HT-29 (cell line): ENCODE results near the gene WDR1. TPM values are rescaled to one million over a fixed set of nuclear protein-coding genes. Genes with fewer than 3 reads are reported as not detected.

Experiments
- DNase-seq: peaks from one replicate; pipeline ENCODE4 v3.0.0-alpha.2; 2015; ENCODE audit warnings: low spot score
- total RNA-seq: library from RNA; depleted of rRNA; stranded (reverse); fragments of >200 nt; shearing (Covaris generic); gene quantifications from 2 replicates; pipeline ENCODE4 v1.2.3, GENCODE V29; 2014

Gene WDR1
- total RNA-seq, 1 experiment from 2014 or later: 310 TPM

DNA sequence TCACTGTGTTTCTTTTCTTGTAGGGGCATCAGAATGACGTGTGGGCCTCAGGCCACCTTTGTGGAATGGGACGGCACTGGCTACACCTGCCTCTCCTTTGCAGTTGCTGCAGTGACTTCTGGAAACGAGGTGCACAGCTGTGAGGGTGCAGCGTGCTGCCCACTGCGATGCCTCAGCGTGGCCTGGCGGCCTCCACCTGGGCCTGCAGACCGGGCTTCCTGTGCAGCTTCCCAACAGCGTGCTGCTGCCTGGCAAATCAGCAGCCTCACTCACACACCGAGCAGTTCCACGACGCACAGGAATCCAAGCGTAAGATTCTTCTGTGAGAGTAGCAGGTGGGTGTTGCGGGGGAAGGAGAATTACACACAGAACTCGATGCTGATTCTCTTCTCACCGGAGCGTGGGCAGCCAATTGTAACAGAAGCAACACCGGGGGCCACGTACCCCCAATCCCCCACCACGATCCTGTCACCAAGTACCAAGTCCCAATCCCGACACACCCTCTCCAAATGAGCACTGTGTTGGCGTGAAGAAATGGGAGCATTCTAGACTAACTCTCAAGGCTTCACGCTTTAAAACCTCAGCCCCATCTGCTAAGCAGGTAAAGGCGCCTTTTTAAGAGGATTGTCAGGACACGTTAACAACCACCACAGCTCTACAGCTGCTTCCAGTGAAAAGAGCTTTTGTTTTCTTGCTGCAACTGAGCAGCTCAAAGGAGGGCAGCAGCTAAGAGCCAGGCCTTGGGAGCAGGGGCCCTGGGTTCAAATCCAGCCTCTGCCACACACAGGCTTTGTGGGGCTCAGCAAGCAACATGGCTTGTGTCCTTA lies 16.9 kb downstream of the WDR1 start:
- DNase-seq: no peak

- no peak for DNase-seq
Measured at GRCh38 chr4:10098780-10099160, 17.8 kb downstream of the WDR1 start.

- DNase-seq: no peak
Measured at GRCh38 chr4:10097906-10098779, 18.5 kb downstream of the WDR1 start.

GRCh38 chr4:10096978-10097335 lies 19.6 kb downstream of the WDR1 start:
- DNase-seq: no peak

DNA sequence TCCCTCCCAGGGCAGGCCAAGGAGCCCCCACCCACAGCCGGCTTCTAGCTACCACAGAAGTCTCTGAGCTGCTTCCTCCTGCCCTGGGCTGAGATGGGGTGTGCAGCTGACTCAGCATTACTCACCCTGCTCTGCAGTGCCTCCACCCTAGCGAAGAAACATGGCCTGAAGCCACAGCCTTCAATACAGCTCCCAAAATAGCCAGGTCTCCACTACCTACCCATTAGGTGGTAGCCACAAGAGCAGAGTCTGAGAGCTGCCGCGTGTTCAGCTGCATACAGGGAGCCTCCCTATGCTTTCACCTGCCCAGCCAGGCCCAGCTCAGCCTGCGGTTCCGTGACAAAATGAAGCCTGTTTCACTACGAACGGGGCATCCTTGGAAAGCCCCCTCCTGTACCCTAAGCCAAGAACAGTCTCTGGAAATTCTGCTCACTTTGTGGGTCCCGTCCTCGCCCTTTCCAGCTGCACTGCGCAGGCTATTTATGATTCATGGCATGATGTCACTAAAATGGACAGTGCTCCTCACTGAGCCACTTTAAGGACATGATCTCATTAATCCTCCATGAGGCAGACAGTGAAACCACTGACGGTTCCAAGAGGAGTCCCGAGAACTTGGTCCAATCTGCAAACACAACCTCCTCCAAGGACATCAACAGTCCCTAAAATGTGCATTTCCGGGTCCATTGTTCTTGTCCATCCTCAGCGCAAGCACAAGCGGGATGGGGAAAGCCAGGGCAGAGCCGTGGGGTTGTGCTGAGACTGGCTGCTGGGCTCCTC lies 20.2 kb downstream of the WDR1 start:
- no peak for DNase-seq

GRCh38 chr4:10095296-10095991 lies 21.2 kb downstream of the WDR1 start:
- DNase-seq: no peak

DNA sequence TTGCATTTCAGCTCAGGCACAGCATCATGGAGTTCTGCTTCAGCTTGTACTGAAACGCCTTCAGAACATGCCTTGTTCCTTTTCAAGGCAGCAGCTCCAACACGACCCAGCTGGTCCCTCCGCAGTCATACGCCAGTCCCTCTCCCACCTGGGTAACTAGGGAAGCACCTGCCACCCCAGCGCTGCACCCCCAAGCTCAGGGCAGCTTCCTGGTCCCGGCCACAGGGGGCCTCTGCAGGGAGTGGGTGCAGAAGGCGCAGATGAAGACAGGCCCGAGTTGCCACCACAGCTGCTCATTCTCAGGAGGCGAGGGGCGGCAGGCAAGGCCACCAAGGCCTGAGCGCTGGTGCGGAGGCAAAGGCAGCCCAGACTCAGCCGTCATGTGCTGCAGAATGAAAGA lies 21.8 kb downstream of the WDR1 start:
- no peak for DNase-seq

DNA sequence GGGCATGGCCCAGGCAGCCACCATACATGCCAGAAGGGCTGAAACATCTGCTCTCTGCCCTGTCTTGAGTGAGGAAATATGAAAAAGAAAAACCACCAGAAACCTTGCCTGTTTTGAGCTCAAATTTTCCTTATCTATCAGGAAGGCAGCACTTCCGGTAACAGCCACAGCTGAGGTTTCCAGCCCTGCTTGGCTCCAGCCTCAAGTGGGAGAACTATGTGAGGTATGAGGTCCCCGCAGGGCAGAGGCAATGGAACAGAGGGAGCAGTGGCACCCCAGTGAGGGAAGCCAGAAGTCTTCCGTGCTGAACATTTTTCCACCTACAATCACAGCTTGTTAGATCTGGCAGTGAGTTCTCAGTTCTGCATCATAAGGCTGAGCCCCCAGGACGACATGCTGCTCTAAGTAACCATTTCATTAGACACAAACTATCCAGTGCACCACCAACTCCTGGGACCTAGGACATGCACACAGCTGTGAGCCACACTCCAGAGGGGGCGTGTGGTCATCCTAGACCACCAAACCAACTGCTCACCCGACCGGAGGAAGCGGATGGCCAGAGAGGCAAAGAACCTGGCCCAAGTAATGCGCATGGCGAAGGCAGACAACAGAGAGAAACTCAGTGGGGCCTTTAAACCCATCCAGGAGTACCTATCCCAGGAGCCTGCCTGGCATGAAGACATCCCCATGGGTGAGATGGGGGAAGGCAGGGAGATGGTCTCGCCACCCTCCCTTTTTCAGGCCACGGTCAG lies 22.6 kb downstream of the WDR1 start:
- no peak for DNase-seq

- DNase-seq: no peak
Measured at GRCh38 chr4:10093271-10093621, 23.4 kb downstream of the WDR1 start.

- no peak for DNase-seq
Measured at GRCh38 chr4:10092481-10093270, 23.9 kb downstream of the WDR1 start.

DNA sequence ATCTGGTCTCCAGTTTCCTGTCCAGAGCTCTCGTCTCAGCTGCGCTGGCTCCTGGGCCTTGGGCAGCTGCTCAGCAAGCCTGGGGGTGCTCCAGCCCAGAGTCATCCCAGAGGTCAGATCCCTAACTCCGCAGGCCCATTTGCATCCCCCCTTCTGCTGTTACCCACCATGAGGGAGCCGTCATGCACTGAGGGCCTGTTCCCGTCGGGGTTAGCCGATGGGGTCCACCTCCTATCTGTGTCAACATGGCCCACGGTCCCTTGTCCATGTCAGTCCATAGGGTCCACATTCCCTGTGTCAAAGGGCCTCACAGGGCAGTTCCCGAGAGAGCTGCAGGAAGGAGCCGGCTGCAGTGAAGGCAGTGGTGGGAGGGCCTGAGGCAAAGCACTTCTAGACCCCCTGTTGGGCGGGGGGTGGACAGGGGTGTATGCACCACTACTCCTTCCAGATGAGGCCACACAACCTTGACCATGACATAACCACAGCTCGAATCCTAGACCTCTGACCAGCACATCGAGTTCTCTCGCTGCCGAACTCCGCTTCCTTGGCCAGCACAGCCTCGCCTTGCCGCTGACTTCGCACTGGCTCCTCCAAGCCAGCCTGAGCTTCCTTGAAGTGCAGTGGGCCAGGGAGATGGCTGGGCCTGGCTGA lies 24.9 kb downstream of the WDR1 start:
- no peak for DNase-seq

DNA sequence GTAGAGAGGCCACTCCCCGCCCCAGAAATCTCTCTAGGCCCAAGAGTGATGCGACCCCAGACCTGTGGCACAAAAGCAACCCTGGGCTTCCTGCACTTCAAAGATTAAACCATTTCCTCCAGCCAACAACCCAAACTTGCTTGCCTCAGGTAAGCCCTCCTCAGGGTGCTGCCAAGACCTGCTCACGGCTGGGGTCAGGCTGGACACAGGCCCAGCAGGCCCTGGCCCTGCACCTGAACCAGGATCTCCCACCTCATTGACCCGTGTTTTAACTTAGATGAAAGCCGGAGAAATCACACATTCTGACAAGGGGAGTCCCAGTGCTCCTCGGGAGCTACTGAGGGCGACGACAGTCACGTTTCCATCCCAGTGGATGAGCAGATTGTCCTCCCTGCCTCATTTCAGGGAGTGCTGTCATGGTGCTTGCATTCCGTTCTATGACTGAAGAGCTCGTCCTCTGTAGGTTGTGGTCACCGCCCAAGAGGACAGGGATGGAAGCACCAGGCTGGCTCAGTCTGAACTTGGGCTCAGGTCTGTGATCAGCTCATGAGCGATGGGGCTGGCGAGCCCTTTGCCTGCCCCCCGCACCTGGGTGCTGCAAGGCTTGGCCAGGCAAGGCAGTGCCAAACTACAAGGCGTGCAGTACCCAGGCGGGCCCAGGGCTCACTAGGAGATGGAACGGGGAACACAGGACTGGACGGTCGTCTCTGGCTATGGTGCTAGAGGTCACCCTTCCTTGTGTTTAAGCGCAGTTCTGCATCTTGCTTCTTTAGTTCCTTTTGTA lies 25.9 kb downstream of the WDR1 start:
- no peak for DNase-seq

DNA sequence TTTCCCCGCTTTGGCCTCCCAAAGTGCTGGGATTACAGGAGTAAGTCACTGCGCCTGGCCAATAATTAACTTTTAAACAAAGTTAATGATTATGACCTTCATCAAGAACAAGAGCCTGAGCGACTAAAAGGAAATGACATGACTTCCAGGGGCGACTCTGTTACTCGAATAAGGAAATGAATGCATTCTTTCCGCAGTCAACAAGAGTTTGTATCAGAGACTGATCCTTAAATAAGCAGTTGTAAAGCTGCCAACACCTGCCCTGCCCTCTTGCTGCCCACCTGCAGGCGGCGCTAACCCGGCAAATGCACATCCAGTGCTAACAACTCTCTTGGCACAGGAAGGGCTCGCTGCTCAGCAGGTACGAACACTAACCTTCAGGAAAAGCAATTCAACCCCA lies 27.3 kb downstream of the WDR1 start:
- peak; percentile 53 for DNase-seq

DNA sequence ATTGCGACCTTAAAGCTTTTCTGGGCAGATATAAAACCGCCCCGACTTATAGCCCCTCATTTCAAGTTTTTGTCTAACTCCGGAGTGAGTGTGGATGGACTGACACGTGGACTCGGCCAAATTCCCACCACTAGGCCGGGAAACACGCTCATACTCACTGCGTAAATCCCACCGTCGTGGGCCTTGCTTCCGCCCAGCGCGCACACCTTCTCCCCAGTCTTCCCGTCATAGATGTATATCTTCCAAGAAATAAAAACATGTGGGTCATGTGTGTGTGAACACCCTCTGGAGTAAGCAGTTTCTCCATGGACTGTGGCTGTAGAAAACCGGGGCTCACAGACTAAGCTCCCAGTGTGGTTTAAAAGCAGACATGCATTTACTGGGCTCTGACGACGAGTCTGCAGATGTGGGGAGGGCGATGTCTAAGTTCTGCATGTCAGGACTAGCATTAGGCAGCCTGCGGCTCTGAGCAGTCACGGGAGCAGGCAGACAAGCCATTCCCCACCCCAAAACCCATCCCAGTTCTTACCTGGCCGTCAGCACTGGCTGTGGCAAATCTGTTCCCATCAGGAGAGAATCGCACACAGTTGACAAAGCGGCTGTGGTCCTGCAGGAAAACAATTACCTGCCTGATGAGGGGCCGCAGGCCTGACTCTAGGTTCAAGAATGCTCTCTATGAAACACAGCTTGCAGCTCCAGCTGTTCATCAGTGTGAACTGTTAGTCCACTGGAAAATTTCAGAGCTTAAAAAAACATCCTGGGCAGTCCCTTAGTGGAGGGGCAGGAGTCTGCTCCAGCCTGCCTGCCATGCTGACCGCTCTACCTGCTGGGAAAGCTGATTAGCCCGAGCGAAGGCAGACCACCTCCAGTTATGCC lies 28.2 kb downstream of the WDR1 start:
- no peak for DNase-seq

DNA sequence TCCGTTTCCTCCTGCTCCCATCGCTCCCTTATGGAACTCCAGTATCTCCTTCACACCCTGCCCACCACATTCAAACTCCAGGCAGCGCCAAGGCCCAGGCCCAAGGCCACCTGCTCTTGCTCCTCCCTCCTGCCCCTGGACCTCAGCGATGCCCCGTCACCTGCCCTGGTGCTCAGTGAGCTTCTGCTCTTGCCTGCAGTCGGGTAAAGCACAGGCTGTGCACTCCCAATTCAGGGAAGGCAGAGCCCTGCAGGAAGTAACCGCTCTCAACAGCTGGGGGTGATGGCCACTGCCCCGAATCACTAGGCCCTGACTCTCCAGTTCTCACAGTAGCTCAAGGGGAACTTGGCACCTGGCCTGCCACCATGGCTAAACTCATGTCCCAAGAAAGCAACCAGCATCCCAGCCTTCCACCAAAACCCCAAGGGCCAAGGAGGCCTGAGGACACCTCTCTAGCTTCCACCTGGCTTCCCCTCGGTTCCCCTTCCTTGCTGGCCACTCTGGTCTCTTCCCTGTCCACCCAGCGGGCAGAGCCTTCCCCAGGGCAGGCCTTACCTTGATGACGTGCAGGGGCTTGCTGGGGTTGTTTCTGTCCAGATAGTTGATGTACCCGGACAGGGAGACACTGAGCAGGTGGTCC lies 29.3 kb downstream of the WDR1 start:
- DNase-seq: no peak

DNA sequence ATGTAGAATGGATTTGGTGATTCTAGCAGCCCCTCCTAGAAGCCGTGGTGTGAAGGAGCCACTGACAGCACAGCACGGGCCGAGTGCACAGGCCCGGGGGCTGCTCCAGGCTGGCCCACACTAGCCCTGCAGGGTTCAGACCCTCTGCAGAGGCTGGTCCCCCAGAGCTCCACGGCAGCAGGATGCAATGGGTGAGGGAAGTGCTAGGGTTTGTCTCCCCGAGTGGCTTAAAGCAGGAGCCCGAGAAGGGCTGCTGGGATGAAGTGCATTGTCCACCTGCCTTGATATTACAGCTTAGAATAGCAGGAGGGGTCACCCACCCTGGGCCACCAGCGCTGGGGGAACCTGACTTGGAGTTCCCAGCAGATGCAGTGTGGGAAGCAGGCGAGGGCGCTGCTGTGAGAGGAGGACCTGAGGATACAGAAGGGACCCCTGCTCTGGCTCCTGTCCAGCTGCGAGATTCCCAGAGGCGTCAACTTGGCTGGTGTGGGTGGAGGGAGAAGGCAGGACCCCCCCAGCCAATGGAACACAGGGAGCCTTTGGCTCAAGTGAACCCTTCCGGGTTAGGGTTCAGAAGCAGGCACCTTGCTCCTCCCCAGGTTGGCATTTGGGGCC lies 30.0 kb downstream of the WDR1 start:
- DNase-seq: no peak
